Measurements from ENCODE around the gene C19orf44. TPM values are rescaled to one million over a fixed set of nuclear protein-coding genes. Genes with fewer than 3 reads are reported as not detected.
A peak's percentile ranks its signal among the peaks of the same experiment; 100 is the strongest.
"Not testable (repeated sequence)": the region's sequence is repeated elsewhere in the genome, so short reads cannot be mapped to it uniquely, and the experiment has no call there.

C19orf44 gene
- total RNA-seq (ENCODE audit: low replicate concordance): 7.5 and 7.9 TPM in 2 replicates

DNA sequence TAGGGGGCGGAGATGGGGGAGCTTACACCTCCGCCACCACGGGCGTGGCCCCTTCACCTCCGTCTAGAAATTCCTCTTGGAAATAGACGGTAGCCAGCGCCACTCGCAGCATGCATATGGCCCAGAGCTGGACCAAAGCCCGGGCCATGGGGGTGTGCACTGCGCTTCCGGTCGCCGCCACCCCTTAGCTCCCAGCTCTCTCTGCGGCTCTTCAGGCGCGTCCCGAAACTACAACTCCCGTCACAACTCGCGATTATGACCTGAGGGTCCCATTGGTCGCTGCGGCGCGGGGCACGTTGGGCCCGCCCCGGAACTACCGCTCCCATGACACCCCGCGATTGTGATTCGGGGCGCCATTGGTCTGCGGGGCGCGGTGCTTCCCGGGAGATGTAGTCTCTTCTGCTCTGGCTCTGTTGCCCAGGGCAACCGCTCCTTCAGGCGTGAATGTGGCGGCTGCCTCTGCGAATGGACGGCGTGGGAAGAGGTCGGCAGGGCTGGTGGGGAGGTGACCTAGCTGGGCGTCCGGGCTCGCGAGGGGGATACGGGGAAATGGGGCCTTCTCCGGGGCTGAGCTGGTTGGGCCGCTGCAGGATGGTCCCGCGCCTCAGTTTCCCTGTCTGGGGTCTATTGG is at the start of gene C19orf44, which contains the start of gene CALR3:
Gene C19orf44 (plus strand): TSS at position 413 of the 631 bp plus-strand sequence. CDS start 4,399 bp downstream, outside the sequence.
Gene CALR3 (minus strand): TSS at position 186 of the 631 bp plus-strand sequence. CDS start 38 bp downstream, at position 148.
- peak within 1 kb of the TSS; percentile 95 for H3K4me3 ChIP-seq (ENCODE audit: low read depth, low read length)
- TF ChIP-seq, protein P1, sequence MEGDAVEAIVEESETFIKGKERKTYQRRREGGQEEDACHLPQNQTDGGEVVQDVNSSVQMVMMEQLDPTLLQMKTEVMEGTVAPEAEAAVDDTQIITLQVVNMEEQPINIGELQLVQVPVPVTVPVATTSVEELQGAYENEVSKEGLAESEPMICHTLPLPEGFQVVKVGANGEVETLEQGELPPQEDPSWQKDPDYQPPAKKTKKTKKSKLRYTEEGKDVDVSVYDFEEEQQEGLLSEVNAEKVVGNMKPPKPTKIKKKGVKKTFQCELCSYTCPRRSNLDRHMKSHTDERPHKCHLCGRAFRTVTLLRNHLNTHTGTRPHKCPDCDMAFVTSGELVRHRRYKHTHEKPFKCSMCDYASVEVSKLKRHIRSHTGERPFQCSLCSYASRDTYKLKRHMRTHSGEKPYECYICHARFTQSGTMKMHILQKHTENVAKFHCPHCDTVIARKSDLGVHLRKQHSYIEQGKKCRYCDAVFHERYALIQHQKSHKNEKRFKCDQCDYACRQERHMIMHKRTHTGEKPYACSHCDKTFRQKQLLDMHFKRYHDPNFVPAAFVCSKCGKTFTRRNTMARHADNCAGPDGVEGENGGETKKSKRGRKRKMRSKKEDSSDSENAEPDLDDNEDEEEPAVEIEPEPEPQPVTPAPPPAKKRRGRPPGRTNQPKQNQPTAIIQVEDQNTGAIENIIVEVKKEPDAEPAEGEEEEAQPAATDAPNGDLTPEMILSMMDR (IDR thresholded peaks at IDR 0.05; ENCODE audit: insufficient read depth, low read length): peak; percentile 24
- peak; percentile 97 for DNase-seq (ENCODE audit: low read depth)

DNA sequence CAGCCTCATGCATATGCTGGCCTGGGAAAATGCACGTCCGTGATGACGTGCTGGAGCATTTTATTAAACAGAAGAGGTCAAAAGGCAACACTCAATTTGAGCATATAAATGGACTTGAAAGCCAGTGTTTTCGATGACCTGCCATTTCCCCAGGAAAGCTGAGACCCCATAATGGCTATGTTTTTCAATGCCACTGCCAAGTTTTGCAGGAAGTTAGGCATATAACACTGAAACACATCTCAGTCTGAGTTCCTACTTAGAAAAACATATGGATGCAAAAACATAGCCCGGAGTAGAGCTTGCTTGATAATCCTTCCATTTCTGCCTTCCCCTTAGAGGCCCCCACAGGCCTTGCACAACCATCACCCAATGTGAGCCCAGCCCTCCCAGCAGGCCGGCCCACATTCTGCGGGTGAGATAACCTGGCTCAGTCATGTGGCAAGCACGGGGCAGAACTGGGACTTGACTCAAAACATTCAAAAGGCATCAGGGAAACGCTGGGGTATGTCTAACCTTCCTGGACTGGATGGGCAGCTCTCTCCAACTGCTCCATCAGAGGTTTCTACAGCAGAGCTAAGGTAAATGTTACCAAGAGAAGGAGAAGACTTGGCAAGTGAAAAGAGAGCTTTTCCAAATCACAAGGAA is 49.3 kb upstream of the C19orf44 start:
- peak; percentile 94 for DNase-seq (ENCODE audit: low read depth)
- H3K4me3 ChIP-seq (ENCODE audit: low read depth, low read length): peak overlapping the region; percentile 34
- TF ChIP-seq, protein P1 (IDR thresholded peaks at IDR 0.05; ENCODE audit: insufficient read depth, low read length): no peak

DNA sequence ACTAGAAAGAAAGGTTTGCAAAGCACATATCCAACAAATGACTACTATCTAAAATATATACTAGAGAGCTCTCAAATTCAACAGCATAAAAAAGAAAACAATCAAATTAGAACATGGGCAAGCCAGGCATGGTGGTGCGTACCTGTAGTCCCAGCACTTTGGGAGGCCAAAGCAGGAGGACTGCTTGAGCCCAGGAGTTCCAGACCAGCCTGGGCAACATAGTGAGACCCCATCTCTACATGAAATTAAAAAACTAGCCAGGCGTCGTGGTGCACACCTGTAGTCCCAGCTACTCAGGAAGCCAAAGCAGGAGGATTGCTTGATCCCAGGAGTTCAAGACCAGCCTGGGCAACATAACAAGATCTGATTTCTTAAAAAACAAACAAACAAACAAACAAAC is 47.3 kb upstream of the C19orf44 start:
- DNase-seq (ENCODE audit: low read depth); H3K4me3 ChIP-seq (ENCODE audit: low read depth, low read length): not testable (repeated sequence)

DNA sequence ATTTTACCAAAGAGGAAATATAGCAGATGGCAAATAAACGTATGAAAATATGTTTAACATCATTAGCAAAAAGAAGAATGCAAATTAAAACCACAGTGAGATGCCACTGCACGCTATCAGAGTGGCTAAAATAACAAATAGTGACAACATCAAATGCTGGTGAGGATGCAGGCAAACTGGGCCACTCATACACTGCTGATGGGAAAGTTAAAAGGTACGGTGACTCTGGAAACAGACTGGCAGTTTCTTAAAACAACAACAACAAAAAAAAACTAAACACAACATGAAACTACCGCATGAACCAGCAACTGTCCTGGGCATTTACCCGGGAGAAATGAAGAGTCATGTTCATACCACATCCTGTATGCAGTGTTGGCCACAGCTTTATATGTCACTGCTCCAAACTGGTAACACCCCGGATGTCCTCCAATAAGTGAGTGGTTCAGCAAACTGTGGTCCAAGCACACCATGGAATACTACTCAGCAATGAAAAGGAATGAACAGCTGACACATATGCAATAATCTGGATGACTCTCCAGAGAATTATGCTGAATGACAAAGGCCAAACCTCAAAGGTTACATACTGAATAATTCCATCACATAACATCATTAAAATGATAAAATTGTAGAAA is 46.7 kb upstream of the C19orf44 start:
- no peak overlapping the region for H3K4me3 ChIP-seq (ENCODE audit: low read depth, low read length)
- DNase-seq (ENCODE audit: low read depth): no peak
- TF ChIP-seq, protein P1 (IDR thresholded peaks at IDR 0.05; ENCODE audit: insufficient read depth, low read length): no peak

DNA sequence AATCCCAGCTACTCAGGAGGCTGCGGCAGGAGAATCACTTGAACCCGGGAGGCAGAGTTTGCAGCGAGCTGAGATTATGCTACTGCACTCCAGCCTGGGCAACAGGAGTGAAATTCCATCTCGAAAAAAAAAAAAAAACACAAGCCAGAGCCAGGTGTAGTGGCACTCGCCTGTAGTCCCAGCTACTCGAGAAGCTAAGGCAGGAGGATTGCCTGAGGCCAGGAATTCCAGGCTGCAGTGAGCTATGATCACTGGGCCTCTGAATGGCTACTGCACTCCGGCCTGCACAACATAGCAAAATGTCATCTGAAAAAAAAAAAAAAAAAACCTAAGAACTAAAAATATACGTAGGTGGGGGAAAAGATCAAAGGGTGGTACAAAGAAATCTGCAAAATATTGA is 43.9 kb upstream of the C19orf44 start:
- no peak for DNase-seq (ENCODE audit: low read depth)
- TF ChIP-seq, protein P1 (IDR thresholded peaks at IDR 0.05; ENCODE audit: insufficient read depth, low read length): no peak
- no peak overlapping the region for H3K4me3 ChIP-seq (ENCODE audit: low read depth, low read length)

DNA sequence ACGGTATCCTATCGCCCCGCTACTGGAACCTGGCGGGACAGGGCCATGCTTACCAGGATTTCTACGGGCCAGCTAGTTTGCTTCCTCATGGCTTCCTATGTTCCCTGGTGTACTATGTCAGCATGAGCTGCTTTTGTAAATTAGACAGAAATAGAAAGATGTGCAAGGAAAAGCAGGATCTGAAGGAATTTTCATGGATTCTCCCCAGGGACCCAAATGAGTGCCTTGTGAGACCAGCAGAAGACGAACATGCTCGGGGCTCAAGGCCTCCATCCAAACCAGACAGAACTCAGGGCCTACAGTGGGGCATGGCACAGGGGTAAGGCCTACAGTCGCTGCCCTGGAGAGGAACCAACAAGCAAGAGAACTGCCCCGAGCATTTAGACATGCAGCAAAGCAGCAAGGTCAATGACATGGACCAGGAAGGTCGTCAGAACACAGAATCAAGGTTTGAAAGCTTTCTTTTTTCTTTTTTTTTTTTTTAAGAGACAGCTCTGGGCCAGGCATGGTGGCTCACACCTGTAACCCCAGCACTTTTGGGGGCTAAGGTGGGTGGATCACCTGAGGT is 41.8 kb upstream of the C19orf44 start:
- TF ChIP-seq, protein P1 (IDR thresholded peaks at IDR 0.05; ENCODE audit: insufficient read depth, low read length): no peak

DNA sequence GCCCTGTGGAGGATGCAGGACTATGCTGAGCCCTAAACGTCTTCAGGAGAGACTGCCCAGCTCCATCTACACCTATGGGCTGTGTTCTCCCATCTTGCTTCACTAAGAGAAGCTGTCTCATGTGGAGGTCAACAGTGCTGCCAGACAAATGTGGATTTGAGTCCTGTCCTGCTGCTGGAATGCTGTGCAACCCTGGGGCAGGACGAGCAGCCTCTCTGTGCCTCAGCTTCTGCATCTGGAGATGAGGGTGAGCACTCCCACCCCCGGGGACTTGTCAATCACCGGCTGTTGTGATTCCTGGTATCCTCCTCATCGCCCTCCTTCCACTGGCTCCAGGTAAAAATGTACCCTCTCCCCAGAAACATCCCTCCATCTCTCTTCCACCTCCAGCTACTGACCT is 40.7 kb upstream of the C19orf44 start:
- H3K4me3 ChIP-seq (ENCODE audit: low read depth, low read length): no peak overlapping the region
- no peak for DNase-seq (ENCODE audit: low read depth)
- TF ChIP-seq, protein P1 (IDR thresholded peaks at IDR 0.05; ENCODE audit: insufficient read depth, low read length): no peak

More for the DNA sequence above, 41.8 kb upstream of the C19orf44 start:
- DNase-seq (ENCODE audit: low read depth): no peak
- H3K4me3 ChIP-seq (ENCODE audit: low read depth, low read length): no peak overlapping the region
